ENCODE data around the gene MRPS22.

DNA sequence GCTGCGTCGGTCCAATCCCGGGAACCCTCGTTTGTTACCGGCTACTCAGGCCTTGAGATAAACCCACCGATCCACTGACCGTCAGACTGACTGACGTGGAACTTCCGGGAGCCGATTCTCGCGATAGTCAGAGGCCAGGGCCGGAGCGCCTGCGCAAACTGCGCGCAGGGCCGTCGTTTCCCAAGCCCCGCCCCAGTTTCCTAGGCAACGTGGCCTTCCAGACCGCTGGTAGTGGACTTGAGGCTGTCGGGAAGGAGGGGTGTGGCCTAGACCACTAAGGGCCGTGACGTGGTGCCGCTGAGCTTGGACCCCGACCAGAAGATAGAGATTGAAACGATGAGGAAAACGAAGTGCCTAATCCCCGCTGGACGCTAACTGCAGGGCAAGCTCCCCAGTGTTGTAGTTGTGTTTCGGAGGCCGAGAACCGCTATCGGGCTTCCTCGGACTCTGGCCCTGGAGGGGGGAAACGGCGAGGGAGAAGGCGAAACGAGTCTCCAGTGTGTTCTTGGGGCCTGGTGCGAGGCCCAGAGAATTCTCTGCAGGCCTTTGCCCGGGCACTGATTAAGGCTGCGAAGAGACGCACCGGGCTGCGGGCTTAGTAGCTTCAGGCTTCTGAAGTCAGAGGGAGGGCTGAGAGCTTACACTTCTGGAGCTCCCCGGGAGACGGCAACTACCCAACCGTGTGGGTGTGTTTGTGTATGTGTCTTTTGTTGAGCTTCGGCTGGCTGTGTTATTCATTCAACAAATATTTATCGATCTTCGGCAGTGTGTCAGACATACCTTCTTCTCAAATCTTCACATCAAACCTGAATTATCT lies 45.9 kb downstream of the MRPS22 start, which contains the start of gene COPB2:
- TF ChIP-seq, protein P1, sequence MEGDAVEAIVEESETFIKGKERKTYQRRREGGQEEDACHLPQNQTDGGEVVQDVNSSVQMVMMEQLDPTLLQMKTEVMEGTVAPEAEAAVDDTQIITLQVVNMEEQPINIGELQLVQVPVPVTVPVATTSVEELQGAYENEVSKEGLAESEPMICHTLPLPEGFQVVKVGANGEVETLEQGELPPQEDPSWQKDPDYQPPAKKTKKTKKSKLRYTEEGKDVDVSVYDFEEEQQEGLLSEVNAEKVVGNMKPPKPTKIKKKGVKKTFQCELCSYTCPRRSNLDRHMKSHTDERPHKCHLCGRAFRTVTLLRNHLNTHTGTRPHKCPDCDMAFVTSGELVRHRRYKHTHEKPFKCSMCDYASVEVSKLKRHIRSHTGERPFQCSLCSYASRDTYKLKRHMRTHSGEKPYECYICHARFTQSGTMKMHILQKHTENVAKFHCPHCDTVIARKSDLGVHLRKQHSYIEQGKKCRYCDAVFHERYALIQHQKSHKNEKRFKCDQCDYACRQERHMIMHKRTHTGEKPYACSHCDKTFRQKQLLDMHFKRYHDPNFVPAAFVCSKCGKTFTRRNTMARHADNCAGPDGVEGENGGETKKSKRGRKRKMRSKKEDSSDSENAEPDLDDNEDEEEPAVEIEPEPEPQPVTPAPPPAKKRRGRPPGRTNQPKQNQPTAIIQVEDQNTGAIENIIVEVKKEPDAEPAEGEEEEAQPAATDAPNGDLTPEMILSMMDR (IDR thresholded peaks at IDR 0.05), result peak in 1 of 3 donors; percentile 10
- peak; percentile 65 for TF ChIP-seq POLR2A (IDR thresholded peaks at IDR 0.05)
